NCI-H187 (cell line): Measurements from ENCODE around the gene CTRB1.

Source experiments
- DNase-seq, 2 experiments: peaks; one replicate each; lab custom pipeline; 2025; lab: John Stamatoyannopoulos, UW

Gene CTRB1

GRCh38 chr16:75225678-75226515 lies 7.1 kb downstream of the CTRB1 start:
- DNase-seq = no peak

- DNase-seq = no peak
Observed at GRCh38 chr16:75226550-75227360, 8.0 kb downstream of the CTRB1 start.

DNA sequence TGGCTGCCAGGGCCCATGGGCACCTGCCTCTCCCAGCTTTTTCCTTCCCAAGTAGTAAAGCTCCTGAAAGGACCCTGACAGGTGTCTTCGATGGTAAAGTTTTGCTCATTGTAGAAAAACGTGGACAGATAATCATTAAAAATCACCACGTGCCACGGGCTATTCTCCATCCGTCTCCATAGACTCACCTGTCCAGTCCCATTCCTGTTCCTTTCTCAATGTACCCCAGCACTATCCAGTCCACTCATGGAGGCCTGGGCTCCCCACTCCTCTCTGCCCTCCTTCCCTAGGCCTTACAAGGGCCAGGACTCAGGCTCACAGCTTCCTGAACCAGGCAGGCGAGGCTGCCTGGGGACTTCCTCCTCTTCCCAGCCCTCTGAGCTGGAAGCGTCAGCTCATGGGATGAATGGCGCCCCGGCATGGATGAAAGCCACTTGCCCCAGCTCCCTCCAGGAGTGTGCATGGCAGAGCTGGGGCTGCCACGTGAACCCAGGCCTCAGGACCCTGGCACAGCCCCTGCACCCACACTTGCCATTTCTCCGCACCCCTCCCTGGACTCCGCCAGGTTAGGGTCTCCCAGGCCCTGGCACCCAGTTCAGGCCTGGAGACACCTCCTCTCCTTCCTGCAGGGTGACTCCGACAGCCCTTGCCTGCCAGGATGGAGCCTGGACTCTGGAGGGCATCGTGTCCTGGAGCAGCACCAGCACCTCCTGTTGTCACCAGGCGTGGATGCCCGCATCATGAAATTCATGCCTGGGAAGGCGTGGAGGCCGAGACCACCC lies 8.8 kb downstream of the CTRB1 start:
- no peak for DNase-seq

DNA sequence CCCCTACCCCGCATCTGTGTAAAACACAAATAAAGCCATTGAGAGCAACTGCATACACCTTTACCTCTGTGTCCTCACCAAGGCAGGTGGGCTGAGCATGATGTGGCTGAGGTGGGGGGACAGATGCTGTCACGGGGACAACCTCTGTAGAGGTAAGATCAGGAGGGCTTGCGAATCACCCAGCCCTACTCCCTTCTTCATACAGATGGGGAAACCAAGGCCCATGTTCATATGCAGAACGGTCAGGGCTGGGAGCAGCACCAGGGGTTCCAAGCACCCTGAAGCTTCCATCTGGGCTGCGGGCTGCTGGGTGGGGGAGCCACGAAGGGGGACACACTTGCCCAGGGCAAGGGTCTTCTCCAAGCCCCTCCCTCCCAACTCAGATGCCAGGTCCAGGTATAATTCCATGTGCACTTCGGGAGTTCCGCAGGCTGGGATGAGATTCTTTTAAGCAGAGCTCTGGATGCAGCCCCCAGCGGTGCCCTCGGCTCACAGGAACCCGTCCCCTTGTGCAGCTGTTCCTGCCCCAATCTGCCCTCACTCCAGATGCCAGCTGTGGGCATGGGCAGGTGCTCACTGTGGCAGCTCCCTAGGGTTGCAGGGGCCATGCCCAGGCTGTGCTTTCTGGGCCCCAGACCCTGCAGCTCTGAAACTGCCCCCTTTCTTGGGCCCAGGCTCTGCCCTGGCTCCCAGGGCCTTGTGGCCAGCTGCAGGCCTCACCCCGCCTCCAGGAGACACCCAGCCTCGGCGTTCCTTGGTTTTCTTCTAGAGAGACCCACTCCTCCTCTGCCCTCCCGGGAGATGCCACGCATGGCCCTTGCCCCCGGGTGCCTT lies 9.6 kb downstream of the CTRB1 start:
- DNase-seq = no peak

DNA sequence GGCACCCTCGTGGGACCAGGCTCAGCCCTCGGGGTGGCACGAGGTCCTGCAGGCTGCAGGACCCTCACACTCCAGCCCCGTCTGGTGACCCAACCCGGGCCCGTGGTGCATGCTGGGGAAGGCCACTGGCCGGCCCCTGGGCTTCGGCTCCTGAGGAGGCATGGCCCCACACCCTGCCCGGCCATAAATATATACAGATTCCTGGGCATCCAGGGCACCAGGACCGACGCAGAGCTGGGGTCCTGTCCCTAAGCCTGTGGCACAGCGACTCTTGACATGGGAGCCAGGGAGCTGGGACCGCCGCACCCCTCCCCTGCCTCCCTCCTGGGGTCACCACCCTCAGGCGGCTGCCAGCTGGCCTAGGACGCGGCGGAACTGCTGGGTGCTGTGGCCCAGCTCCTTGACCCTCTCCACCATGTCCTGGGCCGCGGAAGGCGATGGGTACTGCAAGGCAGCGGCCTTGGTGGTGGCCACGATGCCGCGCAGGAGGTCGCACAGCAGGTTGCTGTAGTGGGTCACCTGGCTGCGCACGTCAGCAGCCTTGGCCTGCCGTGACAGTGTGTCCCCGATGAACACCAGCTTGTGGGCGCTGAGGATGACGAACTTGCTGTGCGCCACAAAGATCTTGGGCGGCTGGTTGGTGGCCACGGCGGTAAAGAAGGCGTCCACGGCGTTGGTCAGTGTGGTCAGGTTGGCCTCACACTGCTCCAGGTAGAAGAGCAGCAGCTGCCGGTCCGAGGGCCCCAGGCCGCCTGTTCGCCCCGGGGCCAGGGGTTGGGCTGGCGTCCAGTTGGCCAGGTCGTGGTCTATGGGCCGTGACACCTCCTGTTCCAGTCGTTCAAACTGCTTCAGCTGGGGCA lies 10.6 kb downstream of the CTRB1 start:
- no peak for DNase-seq

GRCh38 chr16:75230471-75231110 lies 11.8 kb downstream of the CTRB1 start:
- no peak for DNase-seq

GRCh38 chr16:75231570-75231969 lies 12.8 kb downstream of the CTRB1 start:
- DNase-seq = no peak

DNA sequence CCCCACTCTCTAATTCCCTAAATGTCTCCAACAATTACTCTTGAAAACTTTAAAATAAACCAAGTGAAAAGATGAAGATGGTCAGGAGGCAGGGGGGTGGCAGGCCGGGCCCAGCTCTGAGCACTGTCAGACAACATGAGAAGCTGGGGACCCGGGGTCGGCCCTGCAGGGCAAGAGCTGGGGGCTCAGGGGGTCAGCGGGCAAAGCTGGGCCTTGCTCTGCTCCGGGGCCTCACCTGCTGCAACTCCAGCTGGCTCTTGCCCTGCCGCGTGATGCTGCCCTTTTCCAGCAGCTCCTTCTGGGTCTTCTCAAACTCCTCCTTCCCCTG lies 14.8 kb downstream of the CTRB1 start:
- no peak for DNase-seq

GRCh38 chr16:75234856-75235696 lies 16.3 kb downstream of the CTRB1 start:
- no peak for DNase-seq

DNA sequence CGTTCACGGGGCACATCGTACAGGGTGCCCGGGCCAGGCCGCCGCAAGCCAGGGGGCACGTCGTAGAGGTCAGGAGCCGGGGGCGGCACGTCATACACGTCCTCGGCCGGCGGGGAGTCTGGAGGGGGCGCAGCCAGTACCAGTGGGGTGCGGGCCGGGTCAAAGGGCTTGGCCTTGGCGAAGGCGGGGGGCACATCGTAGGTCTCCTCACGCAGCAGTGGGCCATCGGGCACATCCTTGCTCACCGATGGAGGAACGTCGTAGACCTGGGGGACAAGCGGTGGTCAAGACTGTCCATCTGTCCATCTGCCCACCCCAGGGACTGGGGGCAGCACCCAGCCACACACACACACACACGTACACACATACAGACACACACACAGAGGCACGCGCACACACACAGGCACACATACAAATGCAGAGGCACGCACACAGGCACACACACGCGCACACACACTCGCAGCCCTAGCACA lies 17.0 kb downstream of the CTRB1 start:
- DNase-seq = no peak

- no peak for DNase-seq
Observed at GRCh38 chr16:75236232-75236631, 17.4 kb downstream of the CTRB1 start.

DNA sequence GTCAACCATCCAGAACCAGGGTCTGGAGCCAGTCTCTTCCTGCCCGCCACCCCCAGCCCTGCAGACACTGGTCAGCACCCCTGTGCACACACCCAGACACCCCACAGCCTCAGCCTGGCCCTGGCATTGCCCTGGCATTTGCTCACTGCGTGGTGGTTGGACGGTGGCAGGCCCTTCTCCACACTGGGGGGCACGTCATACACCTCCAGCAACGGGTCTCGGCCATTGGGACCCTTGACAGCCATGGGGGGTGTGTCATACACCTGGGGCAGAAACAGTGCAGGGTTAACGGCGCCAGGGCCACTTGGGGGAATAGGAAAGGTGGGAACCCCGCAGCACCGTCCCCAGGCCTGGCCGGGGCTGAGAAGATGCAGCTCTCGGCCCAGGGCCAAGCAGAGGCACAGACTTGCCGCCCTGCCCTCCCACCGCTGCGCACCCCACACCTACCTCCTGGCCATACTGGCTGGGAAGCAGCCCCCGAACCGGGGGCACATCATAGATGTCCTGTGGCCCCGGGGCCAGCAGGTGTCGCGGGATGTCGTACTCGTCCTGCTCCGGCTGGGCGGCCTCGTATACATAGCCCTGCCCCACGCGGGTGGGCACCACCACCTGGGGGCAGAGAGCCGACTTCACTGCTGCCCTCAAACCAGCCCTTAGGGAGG lies 18.1 kb downstream of the CTRB1 start:
- DNase-seq = no peak

DNA sequence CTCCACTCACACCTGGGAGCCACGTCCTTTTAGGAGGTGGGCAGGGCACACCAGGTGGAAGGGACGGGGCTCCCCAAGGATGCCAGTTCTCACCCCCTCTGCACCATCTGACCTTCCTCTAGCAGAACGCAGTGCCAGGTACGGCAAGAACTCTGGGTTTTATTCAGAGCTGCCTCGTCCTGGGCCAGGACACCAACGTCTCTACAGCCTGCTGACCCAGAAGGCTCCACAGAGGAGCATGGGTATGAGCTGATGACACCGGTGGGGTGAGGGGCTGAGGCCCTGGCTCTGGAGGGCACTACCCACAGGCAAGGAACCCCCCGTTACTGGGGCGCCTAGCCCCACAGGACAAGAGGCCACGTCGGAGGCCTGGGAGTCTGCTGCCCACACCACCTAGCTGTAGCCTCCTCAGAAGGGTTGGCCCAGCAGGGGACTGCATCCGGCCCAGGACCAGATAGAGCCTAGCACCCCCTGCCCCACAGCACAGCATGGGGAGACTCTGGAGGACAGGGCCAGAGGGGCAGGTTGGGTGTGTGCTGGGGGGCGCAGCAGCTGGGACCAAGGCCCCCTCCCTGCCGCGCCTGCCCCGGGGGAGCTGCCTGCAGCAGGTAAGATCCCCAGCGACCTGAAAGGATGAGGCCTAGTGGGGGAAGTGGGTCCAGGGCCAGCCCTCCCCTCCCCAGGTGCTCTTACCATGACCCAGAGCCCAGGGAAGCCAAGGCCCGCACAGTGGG lies 18.8 kb downstream of the CTRB1 start:
- DNase-seq = no peak

DNA sequence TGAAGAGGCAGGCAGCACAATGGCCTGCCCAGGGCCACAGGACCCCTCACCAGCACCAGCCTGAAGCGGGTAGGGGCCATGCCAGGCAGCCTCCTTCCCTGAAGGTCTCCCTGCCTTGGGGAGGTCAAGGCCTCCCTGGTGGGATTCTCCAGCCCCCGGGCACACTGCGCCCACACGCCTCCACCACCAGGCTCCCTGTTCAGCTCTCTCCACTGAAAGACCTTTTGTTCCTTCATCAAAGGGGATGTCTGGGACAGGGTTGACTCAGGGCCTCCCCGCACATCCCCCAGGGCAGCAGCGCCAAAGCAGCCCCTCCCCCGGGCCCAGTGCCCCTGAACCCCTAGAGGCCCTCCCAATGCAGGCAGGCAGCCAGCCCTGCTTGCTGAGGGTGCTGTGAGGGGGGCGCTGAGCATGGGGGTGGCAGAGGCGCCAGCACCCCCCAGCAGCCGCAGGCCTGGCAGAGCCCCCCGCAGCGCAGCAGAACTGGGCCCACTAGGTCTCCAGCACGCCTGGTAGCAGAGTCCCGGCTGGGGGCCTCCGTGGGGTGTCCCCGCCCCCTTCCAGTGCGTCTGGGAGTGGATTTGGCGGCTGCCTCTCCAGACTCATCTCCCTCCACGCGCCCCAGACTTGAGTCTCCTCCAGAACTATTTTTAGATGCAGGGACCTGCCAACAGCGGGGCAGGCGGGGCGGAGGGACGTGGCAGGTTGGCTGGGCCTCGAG lies 19.5 kb downstream of the CTRB1 start:
- DNase-seq = no peak

DNA sequence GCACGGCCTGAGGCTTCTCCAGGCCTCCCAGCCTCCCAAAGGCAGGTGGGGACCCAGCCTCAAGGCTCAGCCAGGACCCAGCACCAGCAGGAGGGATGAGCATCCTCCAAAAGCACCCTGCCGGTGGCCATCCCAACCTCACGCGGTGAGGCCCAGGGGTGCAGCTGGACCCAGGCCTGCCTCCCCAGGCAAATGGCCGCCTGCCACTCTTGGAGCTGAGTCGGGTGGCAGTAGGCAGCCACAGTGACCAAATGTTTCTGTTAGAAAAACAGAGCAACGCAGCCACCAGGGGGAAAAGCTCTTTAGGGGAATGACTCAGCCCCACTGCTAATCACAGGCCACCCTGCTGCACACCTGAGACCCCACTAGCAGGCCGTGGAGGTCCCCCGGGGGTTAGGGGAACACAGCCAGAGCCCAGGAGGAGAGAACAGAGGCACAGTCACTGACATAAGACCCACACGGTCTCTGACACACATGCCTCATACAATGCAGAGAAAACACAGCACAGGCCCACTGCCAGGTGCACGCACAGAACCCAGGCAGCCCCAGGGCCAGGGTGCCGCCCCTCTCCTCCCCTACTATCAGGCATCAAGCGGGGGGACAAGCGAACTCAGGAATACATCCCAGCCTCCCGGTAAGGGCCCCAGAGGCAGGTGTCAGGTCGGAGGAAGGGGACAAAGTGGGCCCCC lies 20.2 kb downstream of the CTRB1 start:
- DNase-seq = no peak

GRCh38 chr16:75239542-75240122 lies 20.8 kb downstream of the CTRB1 start:
- no peak for DNase-seq
